BJ (cell line): ENCODE data around the gene RPGR. TPM values are rescaled to one million over a fixed set of nuclear protein-coding genes. Genes with fewer than 3 reads are reported as not detected.

ENCODE experiments used
- CTCF ChIA-PET: fragments of 350-600 bp; formaldehyde crosslinking; extraction: SDS; loops from one replicate; lab custom pipeline; 2021; ENCODE audit warnings: antibody characterized with exemption, inconsistent platforms; lab: Yijun Ruan, JAX
- POLR2A ChIA-PET: fragments of 300-600 bp; sonication (Branson Sonifier 250); formaldehyde crosslinking; extraction: SDS; loops from one replicate; lab custom pipeline; 2021; ENCODE audit warnings: antibody characterized with exemption; lab: Charles Lee
- DNase-seq: peaks from one replicate; pipeline ENCODE4 v3.0.0-alpha.2; 2011; ENCODE audit warnings: low read depth
- H3K27me3 ChIP-seq: 2 replicates; pipeline ENCODE4 v1.6.0; 2011; ENCODE audit warnings: low read length; ENCODE audit not compliant: control insufficient read depth, insufficient read depth
- H3K36me3 ChIP-seq: 2 replicates; pipeline ENCODE4 v1.5.1; 2011; ENCODE audit warnings: low read length; ENCODE audit not compliant: control insufficient read depth, insufficient read depth
- H3K4me3 ChIP-seq: 2 replicates; pipeline ENCODE4 v1.5.1; 2011; ENCODE audit warnings: low read depth, mild to moderate bottlenecking, control low read depth, low read length
- polyA plus RNA-seq: library from polyadenylated mRNA; depleted of rRNA; stranded (reverse); fragments of >200 nt; gene quantifications from 2 replicates; pipeline ENCODE4 v1.2.3, GENCODE V29; 2011
- TF ChIP-seq, protein P1 (sequence below): IDR thresholded peaks from 2 replicates; pipeline ENCODE4 v1.5.1; 2011; ENCODE audit warnings: low read depth, mild to moderate bottlenecking, control low read depth, inconsistent platforms, low read length, moderate library complexity; ENCODE audit not compliant: insufficient read depth

Gene RPGR
- polyA plus RNA-seq, 1 experiment: 0.93 TPM

DNA sequence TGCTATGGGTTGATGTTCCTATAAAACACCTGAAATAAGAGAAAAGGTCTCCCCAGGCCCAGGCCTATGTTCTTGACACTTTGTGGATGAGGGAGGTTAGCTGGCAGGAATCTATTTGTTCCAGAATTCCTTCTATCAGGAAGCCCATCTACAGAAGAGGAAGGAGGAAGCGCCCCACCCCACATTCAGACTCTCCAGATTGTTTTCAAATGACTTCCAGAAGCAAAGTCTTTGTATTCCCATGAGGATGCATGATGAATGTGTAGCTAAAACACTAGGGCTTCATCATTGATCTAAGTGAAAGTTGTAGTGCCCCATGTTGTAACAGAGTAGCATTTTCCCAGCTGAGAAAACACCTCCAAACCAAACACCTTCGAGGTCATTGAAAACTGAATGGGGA, 41.5 kb upstream of the RPGR start:
- TF ChIP-seq, protein P1, sequence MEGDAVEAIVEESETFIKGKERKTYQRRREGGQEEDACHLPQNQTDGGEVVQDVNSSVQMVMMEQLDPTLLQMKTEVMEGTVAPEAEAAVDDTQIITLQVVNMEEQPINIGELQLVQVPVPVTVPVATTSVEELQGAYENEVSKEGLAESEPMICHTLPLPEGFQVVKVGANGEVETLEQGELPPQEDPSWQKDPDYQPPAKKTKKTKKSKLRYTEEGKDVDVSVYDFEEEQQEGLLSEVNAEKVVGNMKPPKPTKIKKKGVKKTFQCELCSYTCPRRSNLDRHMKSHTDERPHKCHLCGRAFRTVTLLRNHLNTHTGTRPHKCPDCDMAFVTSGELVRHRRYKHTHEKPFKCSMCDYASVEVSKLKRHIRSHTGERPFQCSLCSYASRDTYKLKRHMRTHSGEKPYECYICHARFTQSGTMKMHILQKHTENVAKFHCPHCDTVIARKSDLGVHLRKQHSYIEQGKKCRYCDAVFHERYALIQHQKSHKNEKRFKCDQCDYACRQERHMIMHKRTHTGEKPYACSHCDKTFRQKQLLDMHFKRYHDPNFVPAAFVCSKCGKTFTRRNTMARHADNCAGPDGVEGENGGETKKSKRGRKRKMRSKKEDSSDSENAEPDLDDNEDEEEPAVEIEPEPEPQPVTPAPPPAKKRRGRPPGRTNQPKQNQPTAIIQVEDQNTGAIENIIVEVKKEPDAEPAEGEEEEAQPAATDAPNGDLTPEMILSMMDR: no peak
- H3K36me3 ChIP-seq: no peaks in the 10 kb centered on the region
- H3K27me3 ChIP-seq: no peaks in the 10 kb centered on the region
- DNase-seq: no peak
- POLR2A ChIA-PET: no interaction called here
- H3K4me3 ChIP-seq: no peak overlapping the region
- CTCF ChIA-PET: interaction anchor here (0.9 kb wide), 1 partner anchor 131 kb away, joined by 3 read pairs; no protein-coding TSS in a partner anchor

DNA sequence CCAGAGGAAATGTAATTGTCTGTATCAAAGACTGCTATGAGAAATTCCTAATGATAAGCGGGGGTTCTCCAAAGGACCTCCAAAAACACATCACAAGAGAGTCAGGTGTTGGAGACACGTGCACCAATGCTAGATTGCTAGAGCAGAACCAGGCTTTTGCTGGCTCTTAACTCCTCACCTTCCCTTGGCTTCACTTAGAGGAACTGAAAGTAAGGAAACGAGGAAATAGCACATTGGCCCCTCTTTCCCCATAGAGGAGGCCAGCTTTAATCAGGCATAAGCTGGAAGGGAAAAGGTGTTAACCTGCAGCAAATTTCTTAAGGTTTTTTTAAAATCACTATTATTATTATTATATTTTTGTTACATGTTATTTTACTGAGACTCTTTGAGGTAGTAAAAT, 38.6 kb upstream of the RPGR start:
- Histone ChIP-seq H3K27me3 (no peaks in the 10 kb centered on the region), H3K4me3 (no peak overlapping the region), H3K36me3 (no peaks in the 10 kb centered on the region)
- TF ChIP-seq, protein P1: no peak
- no peak for DNase-seq
- ChIA-PET CTCF (no interaction called here), POLR2A (no interaction called here)

DNA sequence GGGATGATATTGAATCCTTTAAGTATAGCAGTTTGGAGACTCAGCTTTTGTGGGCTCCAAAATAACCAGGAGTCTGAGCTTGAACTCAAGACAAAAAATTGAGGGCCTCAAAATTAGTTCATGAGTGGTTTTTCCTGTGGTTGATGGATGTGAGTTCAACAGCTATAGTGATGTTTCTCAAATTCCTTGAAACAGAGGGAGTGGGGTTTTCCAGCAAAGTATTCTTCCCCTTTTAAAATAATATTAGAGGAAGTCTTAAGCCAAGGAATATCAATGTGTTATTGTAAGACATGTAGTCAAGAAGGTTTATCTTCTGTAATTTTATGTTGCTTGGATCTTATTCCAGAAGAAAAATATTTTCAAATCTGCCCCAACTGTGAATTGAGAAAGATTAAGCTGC, 35.7 kb upstream of the RPGR start:
- ChIA-PET POLR2A (no interaction called here), CTCF (no interaction called here)
- H3K27me3 ChIP-seq: no peaks in the 10 kb centered on the region
- no peak for DNase-seq
- TF ChIP-seq, protein P1: no peak
- no peaks in the 10 kb centered on the region for H3K36me3 ChIP-seq
- H3K4me3 ChIP-seq: no peak overlapping the region

DNA sequence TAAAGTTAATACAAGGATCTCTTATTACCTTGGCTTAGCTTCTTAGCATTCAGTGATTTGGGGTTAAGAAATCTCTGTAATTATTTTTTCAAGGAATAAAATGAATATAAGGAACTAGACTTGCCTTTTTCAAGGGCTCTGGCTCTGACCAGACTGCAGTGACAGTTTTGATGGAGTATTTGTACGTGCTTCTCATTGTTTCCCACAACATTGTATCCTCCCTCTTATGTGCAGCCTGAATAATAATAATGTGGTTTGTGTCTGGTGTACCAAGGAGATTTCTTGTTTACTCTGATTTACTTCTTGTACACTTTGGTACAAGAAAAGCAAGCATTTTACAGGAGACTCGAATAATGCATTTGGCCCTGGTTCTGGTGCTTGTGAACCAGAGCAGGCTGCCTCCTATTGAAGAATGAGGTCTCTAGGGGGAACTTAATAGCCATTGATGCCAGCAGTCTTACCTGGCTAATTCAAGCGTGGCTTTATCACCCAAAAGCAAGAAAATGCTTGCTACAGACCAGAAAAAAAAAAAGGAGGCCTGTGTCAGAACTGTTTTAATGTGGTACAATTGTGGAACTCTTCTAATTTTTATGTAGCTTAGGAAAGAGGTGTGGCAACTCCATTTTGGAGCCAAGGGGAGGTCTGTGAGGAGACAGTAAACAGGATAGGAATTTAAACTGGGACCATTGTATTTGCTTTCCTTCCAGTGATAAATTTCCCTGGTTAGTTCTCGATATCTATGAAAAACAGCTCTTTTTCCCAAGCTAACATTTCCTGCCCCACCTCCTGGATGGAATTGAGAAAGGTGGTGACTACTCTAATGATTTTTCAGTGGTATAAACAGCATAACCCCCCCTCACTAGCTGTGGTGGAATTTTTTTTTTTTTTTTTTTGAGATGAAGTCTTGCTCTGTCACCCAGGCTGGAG, 30.7 kb upstream of the RPGR start:
- no peak for DNase-seq
- TF ChIP-seq, protein P1: no peak
- ChIA-PET POLR2A (no interaction called here), CTCF (no interaction called here)
- Histone ChIP-seq H3K27me3 (no peaks in the 10 kb centered on the region), H3K36me3 (no peaks in the 10 kb centered on the region), H3K4me3 (no peak overlapping the region)

DNA sequence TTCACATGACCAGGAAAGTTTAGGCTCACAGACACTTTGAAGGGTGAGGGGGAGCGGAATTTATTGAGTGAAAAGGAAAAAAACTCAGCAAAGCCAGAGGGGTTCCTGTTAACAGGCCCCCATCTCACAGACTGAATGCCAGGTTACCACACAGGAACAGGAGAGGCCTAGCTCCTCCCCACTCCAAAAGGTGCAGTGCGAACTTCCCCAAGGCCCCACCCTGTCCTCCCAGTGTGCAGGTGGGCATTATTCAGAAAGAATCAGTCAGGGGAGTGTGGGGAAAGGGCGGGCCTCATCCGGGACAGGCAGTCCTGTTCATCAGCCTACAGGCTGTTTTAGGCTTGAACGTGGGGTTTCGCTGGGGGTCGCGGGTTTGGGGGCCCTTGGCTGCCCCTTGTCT, 29.1 kb upstream of the RPGR start:
- no peak overlapping the region for H3K4me3 ChIP-seq
- H3K36me3 ChIP-seq: no peaks in the 10 kb centered on the region
- CTCF ChIA-PET: no interaction called here
- POLR2A ChIA-PET: no interaction called here
- no peaks in the 10 kb centered on the region for H3K27me3 ChIP-seq
- TF ChIP-seq, protein P1: no peak
- no peak for DNase-seq
